GM23338 (cell line): Measurements from ENCODE around the gene ZNF555. TPM values are rescaled to one million over a fixed set of nuclear protein-coding genes. Genes with fewer than 3 reads are reported as not detected.

Experiments
- ATAC-seq: fragments of 200-7000 bp; cut with Tn5 transposase; 3 replicates; pipeline ENCODE4 v1.9.1; 2020
- DNase-seq: peaks from one replicate; pipeline ENCODE4 v3.0.0-alpha.2; 2015; ENCODE audit warnings: low spot score
- H2AFZ ChIP-seq: fragments of 200-600 bp; sonication (generic); 2 replicates; pipeline ENCODE4 v1.8.0; 2016; ENCODE audit warnings: antibody characterized with exemption, mild to moderate bottlenecking, moderate library complexity
- H3F3A ChIP-seq: fragments of 200-600 bp; sonication (generic); replicated peaks from 2 replicates; pipeline ENCODE4 v1.8.0; 2017; ENCODE audit warnings: antibody characterized with exemption, mixed run types, low read depth
- H3K27ac ChIP-seq: fragments of 200-600 bp; sonication (generic); 2 replicates; pipeline ENCODE4 v1.6.1; 2016; ENCODE audit warnings: low read depth
- H3K27me3 ChIP-seq: fragments of 200-600 bp; sonication (generic); 2 replicates; pipeline ENCODE4 v1.8.0; 2016; ENCODE audit warnings: mild to moderate bottlenecking, mixed run types, moderate library complexity; ENCODE audit not compliant: insufficient read depth
- H3K36me3 ChIP-seq: fragments of 200-600 bp; sonication (generic); 2 replicates; pipeline ENCODE4 v1.8.0; 2016; ENCODE audit warnings: mild to moderate bottlenecking; ENCODE audit not compliant: insufficient read depth
- H3K4me1 ChIP-seq: fragments of 200-600 bp; sonication (generic); 2 replicates; pipeline ENCODE4 v1.8.0; 2016; ENCODE audit warnings: mild to moderate bottlenecking, moderate library complexity; ENCODE audit not compliant: insufficient read depth
- H3K4me2 ChIP-seq: fragments of 200-600 bp; sonication (generic); 2 replicates; pipeline ENCODE4 v1.7.1; 2017; ENCODE audit warnings: mixed run types
- H3K4me3 ChIP-seq: fragments of 200-600 bp; sonication (generic); 2 replicates; pipeline ENCODE4 v1.6.1; 2016; ENCODE audit warnings: mixed run types
- H3K79me2 ChIP-seq: fragments of 200-600 bp; sonication (generic); replicated peaks from 2 replicates; pipeline ENCODE4 v1.8.0; 2017; ENCODE audit warnings: mild to moderate bottlenecking; ENCODE audit not compliant: insufficient read depth
- H3K9me2 ChIP-seq: fragments of 200-600 bp; sonication (generic); 2 replicates; pipeline ENCODE4 v1.8.0; 2017; ENCODE audit not compliant: insufficient read depth
- H4K20me1 ChIP-seq: fragments of 200-600 bp; sonication (generic); replicated peaks from 2 replicates; pipeline ENCODE4 v1.8.0; 2017; ENCODE audit warnings: mild to moderate bottlenecking; ENCODE audit not compliant: insufficient read depth
- H3K27ac Mint-ChIP-seq: 2 replicates; pipeline ENCODE4 v1.8.0; 2020; ENCODE audit warnings: inconsistent platforms, mild to moderate bottlenecking, moderate library complexity, mixed read lengths
- H3K27me3 Mint-ChIP-seq: 3 replicates; pipeline ENCODE4 v1.8.0; 2022; ENCODE audit warnings: low read depth, mild to moderate bottlenecking, moderate library complexity, mixed read lengths, inconsistent platforms; ENCODE audit not compliant: insufficient read depth, poor library complexity
- H3K36me3 Mint-ChIP-seq: 3 replicates; pipeline ENCODE4 v1.8.0; 2021; ENCODE audit warnings: low read depth, mild to moderate bottlenecking, inconsistent platforms, moderate library complexity, mixed read lengths
- H3K4me1 Mint-ChIP-seq: 3 replicates; pipeline ENCODE4 v1.8.0; 2020; ENCODE audit warnings: mild to moderate bottlenecking, inconsistent platforms, mixed read lengths
- H3K4me3 Mint-ChIP-seq: 3 replicates; pipeline ENCODE4 v1.8.0; 2021; ENCODE audit warnings: moderate library complexity, mild to moderate bottlenecking, inconsistent platforms, mixed read lengths
- H3K9me3 Mint-ChIP-seq: 3 replicates; pipeline ENCODE4 v1.8.0; 2020; ENCODE audit warnings: moderate library complexity, mild to moderate bottlenecking, inconsistent platforms, mixed read lengths
- CREB1 ChIP-seq: fragments of 250-450 bp; sonication (Bioruptor Pico); IDR thresholded peaks from 2 replicates; pipeline ENCODE4 v1.5.0; 2020; ENCODE audit warnings: low read depth, mild to moderate bottlenecking, moderate library complexity
- CTCF ChIP-seq, 2 experiments: fragments of 200-600 bp in 1 of 2; sonication (generic) in 1 of 2; conservative IDR thresholded peaks; 2 replicates each; pipeline versions ENCODE4 v1.5.1 to v1.6.1; 2016 to 2017; ENCODE audit warnings: antibody characterized with exemption in 2 of 2, low read depth in 2 of 2, mild to moderate bottlenecking in 2 of 2, moderate library complexity in 1 of 2
- ETS1 ChIP-seq: IDR thresholded peaks from 2 replicates; pipeline ENCODE4 v1.6.1; 2016; ENCODE audit warnings: antibody characterized with exemption
- EZH2 ChIP-seq: fragments of 200-600 bp; sonication (generic); IDR thresholded peaks from one replicate; pipeline ENCODE4 v1.8.0; 2017; ENCODE audit warnings: antibody characterized with exemption, mild to moderate bottlenecking, low read depth; ENCODE audit not compliant: unreplicated experiment
- EZH2phosphoT487 ChIP-seq: fragments of 200-600 bp; sonication (generic); IDR thresholded peaks from one replicate; pipeline ENCODE4 v1.8.1; 2018; ENCODE audit warnings: antibody characterized with exemption; ENCODE audit not compliant: unreplicated experiment
- JUNB ChIP-seq: IDR thresholded peaks from one replicate; pipeline ENCODE4 v1.6.1; 2016; ENCODE audit warnings: antibody characterized with exemption; ENCODE audit not compliant: unreplicated experiment
- NANOG ChIP-seq: IDR thresholded peaks from 2 replicates; pipeline ENCODE4 v1.6.1; 2016; ENCODE audit warnings: antibody characterized with exemption, borderline replicate concordance
- POLR2AphosphoS5 ChIP-seq: IDR thresholded peaks from 2 replicates; pipeline ENCODE4 v1.6.1; 2016; ENCODE audit warnings: antibody characterized with exemption, low read depth
- REST ChIP-seq: IDR thresholded peaks from one replicate; pipeline ENCODE4 v1.6.1; 2018; ENCODE audit warnings: antibody characterized with exemption; ENCODE audit not compliant: unreplicated experiment
- STAT1 ChIP-seq: IDR thresholded peaks from one replicate; pipeline ENCODE4 v1.6.1; 2016; ENCODE audit warnings: antibody characterized with exemption; ENCODE audit not compliant: unreplicated experiment
- ZNF114 ChIP-seq: fragments of 250-450 bp; sonication (Bioruptor Pico); IDR thresholded peaks from 2 replicates; pipeline ENCODE4 v1.5.0; 2020; ENCODE audit warnings: mild to moderate bottlenecking, moderate library complexity
- ZNF331 ChIP-seq: fragments of 250-450 bp; sonication (Bioruptor Pico); IDR thresholded peaks from 2 replicates; pipeline ENCODE4 v1.5.0; 2020; ENCODE audit warnings: low read depth, mild to moderate bottlenecking, moderate library complexity
- ZNF462 ChIP-seq: fragments of 250-450 bp; sonication (Bioruptor Pico); IDR thresholded peaks from 2 replicates; pipeline ENCODE4 v1.5.0; 2020; ENCODE audit warnings: mild to moderate bottlenecking, moderate library complexity
- polyA plus RNA-seq: library from polyadenylated mRNA; unstranded; fragments of >200 nt; fragmentation: Nextera tagmentation; extraction: Ambion mirVana; gene quantifications from 2 replicates; pipeline ENCODE4 v1.2.1, GENCODE V29; 2016
- total RNA-seq: library from RNA; depleted of rRNA; stranded (reverse); fragments of >200 nt; shearing (Covaris generic); gene quantifications from 2 replicates; pipeline ENCODE4 v1.2.3, GENCODE V29; 2014

ZNF555 gene
- total and polyA plus RNA-seq, 2 experiments from 2014 or later, result 3.5 to 7.5 TPM

- no peaks in the 10 kb centered on the region; the same call in 1 of the 2 replicates for H3K36me3 ChIP-seq
Measured at GRCh38 chr19:2811221-2811722, 30.0 kb upstream of the ZNF555 start.

More at GRCh38 chr19:2811221-2811722, 30.0 kb upstream of the ZNF555 start:
- H3K4me1 Mint-ChIP-seq, result no peaks in the 10 kb centered on the region
- peaks cover 23% of the 10 kb centered on the region for H3K36me3 Mint-ChIP-seq
- H3K9me3 Mint-ChIP-seq, result no peaks in the 10 kb centered on the region; the same call in 2 of the 3 replicates
- Histone ChIP-seq H3K9me2 (no peaks in the 10 kb centered on the region), H4K20me1 (no peaks in the 10 kb centered on the region), H3K4me1 (no peaks in the 10 kb centered on the region), H3K27ac (no peak overlapping the region), H3K4me2 (no peak overlapping the region), H3K79me2 (no peaks in the 10 kb centered on the region), H3K4me3 (no peak overlapping the region), H3F3A (no peaks in the 10 kb centered on the region), H3K27me3 (no peaks in the 10 kb centered on the region), H2AFZ (no peak overlapping the region)
- DNase-seq (no peak), ATAC-seq (no peak)
- no peak overlapping the region for H3K4me3 Mint-ChIP-seq
- no peak overlapping the region for H3K27ac Mint-ChIP-seq
- TF ChIP-seq CTCF (conservative IDR thresholded peaks at IDR 0.05; ENCODE audit: low read depth in 2 of 2), result no peak
- TF ChIP-seq EZH2phosphoT487, result no peak
- no peak for TF ChIP-seq ZNF331 (CRISPR knock-in tag)
- no peak for TF ChIP-seq JUNB
- no peak for TF ChIP-seq ETS1
- no peak for TF ChIP-seq REST
- TF ChIP-seq EZH2, result no peak
- no peak for TF ChIP-seq ZNF462
- no peak for TF ChIP-seq POLR2AphosphoS5
- TF ChIP-seq NANOG, result no peak
- TF ChIP-seq STAT1, result no peak
- no peak for TF ChIP-seq CREB1 (CRISPR knock-in tag)
- TF ChIP-seq ZNF114, result no peak
- peaks cover 7% of the 10 kb centered on the region for H3K27me3 Mint-ChIP-seq
